Activated CD8-positive, alpha-beta memory T cell treated with anti-CD3 and anti-CD28 coated beads for 4 hours (primary cell): ENCODE data around the gene TPI1.
"Not testable (repeated sequence)": the region's sequence is repeated elsewhere in the genome, so short reads cannot be mapped to it uniquely, and the experiment has no call there.

ENCODE experiments used
- DNase-seq, 2 donors: peaks; one replicate each; pipeline ENCODE4 v3.0.0-alpha.2; 2020; ENCODE audit warnings: low read depth in 2 of 2

The TPI1 gene

DNA sequence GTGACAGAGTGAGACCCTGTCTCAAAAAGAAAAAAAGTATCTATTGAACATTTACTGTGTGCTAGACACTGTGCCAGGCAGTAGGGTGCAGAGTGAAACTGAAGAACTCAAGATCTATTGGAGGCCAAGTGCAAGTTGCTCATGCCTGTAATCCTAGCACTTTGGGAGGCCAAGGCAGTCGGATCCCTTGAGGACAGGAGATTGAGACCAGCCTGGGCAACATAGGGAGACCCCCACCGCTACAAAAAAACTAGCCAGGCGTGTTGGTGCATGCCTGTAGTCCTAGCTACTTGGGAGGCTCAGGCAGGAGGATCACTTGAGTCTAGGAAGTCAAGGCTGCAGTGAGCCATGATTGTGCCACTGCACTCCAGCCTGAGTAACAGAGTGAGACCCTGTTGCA lies 25.4 kb downstream of the TPI1 start:
- not testable (repeated sequence) for DNase-seq

DNA sequence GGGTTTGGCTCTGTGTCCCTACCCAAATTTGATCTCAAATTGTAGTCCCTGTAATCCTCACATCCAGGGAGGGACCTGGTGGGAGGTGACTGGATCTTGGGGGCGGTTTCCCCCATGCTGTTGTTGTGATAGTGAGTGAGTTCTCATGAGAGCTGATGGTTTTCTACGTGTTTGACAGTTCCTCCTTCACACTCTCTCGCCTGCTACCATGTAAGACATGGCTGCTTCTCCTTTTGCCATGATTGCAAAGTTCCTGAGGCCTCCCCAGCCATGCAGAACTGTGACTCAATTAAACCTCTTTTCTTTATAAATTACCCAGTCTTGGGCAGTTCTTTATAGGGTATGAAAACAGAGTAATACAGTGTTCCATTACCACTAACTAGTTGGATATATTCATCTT lies 27.0 kb downstream of the TPI1 start:
- DNase-seq, result no peak

DNA sequence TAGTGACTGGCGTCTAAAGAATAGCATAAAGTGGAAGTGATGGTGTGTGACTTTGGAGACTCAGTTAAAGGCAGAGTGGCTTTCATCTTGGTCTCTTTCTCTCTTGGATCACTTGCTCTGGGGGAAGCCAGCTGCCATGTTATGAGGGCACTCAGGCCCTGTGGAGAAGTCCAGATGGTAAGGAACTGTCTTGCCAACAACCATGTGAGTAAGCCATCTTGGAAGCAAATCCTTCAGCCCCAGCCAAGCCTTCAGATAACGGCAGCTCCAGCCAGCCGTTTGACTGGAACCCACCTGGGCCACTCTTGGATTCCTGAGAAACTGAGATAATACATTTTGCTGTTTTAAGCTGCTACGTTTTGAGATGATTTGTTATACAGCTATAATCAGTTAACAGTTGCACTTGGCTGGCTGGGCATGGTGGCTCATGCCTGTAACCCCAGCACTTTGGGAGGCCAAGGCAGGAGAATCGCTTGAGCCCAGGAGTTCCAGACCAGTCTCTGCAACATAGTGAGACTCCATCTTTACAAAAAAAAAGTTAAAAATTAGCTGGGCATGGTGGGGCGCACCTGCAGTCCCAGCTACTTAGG lies 29.6 kb downstream of the TPI1 start:
- DNase-seq, result no peak

DNA sequence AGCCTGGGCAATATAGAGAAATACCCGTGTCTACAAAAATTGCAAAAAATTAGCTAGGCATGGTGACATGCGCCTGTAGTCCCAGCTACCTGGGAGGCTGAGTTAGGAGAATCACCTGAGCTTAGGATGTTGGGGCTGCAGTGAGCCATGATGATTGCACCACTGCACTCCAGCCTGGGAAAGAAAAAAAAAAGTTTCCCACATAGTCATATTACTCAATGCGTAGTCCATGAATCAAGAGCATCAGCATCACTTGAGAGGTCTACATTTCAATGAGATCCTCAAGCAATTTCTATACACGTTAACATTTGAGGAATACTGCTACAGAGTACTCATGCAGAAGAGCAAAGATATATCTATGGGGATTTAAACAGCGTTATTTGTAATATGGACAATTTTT lies 32.1 kb downstream of the TPI1 start:
- DNase-seq, result no peak

DNA sequence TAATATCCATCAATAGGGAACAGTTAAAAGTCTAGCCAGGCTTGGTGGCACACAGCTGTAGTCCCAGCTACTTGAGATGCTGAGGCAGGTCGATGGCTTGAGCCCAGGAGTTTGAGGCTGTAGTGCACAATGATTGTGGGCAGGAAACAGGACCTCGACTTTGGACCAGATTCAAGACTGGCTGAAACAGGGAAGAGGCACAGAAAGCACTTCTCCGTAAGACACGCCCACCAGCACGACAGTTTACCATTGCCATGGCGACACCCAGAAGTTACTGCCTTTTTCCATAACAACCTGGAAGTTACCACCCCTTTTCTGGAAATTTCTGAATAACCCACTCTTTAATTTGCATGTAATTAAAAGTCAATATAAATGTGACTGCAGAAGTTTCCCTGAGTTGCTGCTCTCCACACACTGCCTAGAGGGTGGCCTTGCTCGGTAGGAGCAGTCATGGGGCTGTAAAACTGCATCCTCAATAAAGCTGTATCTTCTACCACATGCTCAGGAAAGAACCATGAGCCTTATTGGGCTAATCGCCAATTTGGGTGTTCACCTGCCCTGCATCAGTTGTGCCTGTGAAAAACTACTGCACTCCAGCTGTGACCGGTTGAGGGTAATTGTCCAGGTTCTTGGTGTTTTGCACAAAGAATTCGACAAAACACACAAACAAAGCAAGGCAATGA lies 32.6 kb downstream of the TPI1 start:
- DNase-seq, result no peak

DNA sequence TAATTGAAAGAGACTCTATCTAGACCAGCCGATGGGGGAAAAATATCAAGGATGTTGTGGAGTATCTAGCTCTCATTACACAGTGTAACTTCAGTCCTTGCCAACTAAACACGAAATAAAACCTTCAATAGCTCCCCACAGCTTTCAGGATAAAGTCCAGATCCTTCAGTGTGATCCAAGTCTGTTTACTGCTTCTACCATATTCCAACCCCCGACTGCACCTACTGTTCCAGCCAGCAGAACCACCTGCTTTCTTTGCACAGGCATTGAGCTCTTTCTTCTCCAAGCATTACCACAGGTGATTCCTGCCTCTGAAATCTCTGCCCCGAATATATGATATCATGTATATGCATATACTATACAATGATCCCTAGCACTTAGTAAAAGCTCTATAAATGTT lies 35.1 kb downstream of the TPI1 start:
- no peak for DNase-seq

DNA sequence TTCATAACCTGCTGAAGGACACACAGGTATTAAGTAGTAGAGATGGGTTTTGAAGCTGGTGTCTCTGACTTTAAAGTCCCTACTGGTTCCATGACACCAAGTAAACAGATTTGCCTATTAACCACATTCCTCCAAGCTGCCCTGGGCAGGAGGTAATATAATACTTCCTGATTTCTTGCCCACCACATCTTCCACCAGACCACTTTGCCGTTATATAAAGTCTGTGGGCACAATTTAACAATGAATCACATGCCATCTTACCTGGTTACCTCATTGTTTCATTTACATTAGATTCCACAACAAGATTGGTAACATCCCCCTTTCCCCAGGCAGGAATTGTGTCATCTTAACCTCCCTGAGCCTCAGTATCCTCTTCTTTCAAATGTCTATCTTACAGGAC lies 36.4 kb downstream of the TPI1 start:
- DNase-seq, result no peak

DNA sequence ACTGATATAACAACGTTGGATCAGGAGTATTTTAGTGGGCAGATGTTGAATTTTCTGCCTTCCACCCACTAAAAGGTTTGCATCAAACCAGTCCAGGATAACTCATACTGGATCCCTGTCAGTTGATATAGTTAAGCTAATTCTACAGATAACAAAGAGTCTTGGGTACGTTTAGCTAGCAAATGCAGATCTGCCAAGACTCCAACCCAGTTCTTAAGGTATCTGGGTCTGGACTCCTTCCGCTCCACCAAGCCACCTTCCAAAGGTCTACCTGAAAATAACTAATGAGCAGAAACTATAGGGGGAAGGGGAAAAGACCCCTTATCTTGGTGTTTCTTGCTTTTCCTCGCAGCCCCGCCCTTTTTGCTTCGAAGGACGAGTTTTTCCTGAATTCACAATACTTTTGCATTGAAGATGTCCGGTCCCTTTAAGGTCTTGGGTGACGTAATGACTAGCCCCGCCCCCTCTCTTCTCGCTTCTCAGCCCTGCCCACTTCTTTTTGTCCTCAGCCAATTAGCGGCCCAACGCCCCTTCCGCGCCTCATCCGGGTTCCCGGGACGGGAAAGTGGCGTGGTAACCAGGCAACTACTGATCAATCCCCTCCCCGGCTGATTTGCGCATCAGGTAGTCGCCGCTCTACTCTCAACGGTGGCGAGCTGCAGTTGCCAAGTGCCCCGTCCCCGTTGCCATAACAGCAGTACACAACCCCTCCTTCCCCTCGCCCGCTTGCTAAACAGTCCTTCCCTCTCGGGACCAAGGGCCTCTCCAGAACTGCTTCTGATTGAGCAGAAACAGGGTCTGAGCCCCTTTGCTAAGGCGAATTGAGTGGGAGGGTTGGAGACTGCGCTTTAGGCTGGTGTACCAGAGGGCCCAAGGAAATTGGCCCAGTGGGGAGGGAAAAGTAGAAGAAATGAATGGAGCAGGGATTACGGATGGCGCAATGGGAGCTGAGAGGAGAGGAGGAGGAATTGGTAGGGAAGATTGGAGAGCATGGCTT lies 37.2 kb downstream of the TPI1 start, which contains the start of gene LRRC23:
TSS of gene LRRC23 (plus strand) at position 543 of the 997 bp plus-strand sequence. CDS start 812 bp downstream, outside the sequence.
- peak; percentile 94 to 95 for DNase-seq

DNA sequence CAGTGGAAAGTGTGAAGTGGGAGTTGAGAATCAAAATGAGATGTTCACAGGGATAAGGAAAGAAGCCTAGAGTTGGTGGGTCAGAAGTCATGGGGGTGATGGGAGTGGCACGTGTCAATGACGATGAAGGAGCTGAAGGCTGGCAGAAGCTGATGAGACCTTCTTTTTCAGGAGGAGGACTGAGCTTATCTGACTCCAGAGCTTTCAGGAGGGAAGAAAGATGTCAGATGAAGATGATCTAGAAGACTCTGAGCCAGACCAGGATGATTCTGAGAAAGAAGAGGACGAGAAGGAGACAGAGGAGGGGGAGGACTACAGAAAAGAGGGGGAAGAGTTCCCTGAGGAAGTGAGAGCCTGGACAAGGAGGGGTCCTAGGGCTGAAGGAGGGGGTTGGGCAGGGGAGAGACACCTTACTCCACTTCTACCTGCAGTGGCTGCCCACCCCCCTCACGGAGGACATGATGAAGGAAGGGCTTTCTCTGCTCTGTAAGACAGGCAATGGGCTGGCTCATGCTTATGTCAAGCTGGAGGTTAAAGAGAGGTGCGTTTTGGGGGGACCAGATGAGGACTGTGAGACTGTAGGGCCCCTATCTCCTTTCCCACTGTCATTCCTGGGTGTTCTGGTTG lies 38.2 kb downstream of the TPI1 start:
- no peak for DNase-seq

DNA sequence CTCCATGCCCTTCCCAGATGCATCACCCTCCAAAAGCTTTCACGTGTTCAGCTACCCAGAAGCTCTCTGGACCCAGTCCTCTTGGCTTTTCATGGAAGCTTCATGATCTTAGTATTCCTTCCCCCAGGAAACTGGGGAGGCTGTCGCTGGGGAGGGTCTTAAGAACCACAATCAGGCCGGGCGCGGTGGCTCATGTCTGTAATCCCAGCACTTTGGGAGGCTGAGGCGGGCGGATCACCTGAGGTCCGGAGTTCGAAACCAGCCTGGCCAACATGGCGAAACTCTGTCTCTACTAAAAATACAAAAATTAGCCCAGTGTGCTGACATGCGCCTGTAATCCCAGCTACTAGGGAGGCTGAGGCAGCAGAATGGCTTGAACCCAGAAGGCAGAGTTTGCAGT lies 40.8 kb downstream of the TPI1 start:
- DNase-seq, result not testable (repeated sequence)

DNA sequence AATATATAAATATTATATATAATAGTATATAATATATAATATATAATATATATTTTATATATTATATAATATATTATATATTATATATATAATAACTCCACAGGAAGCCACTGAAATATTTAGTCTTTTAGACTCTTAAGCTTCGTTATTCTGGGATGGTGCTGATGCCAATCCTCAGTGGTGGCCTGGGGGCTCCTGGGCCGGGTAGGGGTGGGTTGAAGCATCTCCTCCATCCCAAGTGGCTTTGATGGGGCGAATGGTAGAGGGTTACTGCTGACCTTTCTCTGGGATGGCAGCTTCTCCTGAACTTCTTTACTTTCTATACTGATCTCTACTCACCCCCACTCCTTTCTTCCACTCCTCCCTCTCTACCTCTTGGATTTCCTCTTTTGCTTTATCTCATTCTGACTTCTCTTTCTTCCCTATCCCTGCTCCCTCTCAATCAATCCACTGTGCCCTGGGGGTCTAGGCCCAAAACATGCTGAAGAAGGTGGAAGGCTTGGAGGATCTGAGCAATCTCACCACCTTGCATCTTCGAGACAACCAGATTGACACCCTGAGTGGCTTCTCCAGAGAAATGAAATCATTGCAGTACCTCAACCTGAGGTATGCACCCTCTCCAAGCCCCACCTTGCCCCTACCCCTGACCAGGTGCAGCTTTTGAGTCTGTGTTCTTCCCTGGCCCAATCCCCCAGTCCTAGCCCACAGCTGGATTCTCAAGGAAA lies 42.3 kb downstream of the TPI1 start:
- no peak for DNase-seq

DNA sequence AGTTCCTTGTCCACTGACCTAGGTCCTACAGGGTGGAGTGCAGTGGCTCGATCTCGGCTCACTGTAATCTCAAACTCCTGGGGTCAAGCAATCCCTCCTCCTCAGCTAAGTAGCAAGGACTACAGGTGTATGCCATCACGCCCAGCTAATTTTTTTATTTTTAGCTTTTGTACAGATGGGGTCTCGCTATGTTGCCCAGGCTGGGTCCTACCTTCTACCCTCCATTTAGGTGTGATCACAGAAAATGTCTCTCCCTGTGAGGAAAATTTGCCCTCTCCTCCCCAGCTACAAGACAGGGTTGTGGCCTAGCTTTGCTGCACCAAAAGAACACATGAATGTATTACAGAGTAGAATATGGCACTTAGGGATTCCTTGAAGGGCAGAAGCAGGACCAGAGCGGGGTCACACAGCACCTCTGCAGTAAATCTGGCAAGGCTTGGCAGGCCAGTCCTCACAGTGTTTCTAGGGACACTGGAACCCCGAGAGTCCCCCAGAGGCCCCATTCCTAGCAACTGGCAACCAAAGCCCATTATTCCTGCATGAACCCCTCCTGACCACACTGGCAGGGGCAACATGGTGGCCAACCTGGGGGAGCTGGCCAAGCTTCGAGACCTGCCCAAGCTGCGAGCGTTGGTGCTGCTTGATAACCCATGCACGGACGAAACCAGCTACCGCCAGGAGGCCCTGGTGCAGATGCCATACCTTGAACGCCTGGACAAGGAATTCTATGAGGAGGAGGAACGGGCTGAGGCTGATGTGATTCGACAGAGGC lies 45.0 kb downstream of the TPI1 start:
- DNase-seq, result no peak

DNA sequence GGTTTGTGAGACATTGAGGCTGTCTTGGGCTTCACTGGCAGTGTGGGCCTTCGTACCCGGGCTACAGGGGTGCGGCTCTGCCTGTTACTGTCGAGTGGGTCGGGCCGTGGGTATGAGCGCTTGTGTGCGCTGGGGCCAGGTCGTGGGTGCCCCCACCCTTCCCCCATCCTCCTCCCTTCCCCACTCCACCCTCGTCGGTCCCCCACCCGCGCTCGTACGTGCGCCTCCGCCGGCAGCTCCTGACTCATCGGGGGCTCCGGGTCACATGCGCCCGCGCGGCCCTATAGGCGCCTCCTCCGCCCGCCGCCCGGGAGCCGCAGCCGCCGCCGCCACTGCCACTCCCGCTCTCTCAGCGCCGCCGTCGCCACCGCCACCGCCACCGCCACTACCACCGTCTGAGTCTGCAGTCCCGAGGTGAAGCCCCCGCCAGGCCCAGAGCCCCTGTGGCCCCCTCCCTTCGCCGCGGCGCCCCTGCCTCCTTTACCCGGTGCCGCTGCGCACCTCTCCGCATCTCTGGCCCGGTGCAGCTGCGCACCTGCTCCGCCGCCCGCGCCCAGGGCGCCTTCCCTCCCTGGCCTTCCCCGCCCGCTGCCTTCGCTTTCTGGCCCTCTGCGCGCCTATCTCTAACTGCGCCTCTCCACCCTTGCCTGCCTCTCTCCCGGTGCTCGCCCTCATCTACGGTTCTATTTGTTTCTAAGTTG lies 47.1 kb downstream of the TPI1 start, which contains the start of gene ENO2:
TSS of gene ENO2 (plus strand) at position 335 of the 701 bp plus-strand sequence. CDS start 1,253 bp downstream, outside the sequence.
- DNase-seq, result peak; percentile 66 to 73

DNA sequence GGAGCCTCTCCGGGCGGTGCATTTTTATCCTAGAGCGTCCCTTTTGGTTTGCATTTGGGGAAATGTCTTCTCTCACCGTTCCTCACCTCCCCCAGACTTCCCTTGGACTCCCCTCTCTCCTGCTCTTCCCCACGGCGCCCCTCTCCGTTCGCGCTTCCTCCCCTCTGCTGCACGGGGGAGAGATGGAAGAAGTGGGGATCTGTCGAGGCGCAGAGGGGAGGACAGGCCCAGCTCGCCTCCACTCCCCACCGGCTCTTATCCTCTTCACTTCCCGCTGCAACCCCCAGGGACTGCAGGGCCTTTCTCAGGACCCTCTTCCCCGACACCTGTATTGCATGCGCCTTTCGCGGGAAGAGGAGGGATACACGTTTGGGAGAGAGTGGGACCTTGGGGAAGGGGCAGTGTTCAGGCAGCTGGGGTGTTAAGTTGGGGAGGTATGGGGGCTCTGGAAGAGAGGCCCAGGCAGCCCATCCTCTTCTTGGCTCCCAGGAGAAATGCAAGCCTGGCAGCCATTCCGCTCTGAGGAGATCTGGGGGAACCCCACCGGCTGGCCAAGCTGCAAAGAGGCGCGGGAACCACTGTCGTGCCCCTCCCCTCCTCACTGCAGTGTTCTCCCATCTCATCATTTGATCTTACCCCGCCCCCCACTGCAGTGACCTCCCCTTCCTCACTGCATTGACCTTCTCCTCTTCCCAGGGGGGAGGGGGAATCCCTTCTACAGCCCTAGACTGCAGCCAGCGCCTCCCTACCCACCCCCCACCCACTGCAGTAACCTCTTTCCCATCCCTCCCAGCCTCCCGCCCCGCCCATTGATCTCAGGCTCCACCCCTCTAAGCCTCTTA lies 47.8 kb downstream of the TPI1 start:
- DNase-seq, result no peak

DNA sequence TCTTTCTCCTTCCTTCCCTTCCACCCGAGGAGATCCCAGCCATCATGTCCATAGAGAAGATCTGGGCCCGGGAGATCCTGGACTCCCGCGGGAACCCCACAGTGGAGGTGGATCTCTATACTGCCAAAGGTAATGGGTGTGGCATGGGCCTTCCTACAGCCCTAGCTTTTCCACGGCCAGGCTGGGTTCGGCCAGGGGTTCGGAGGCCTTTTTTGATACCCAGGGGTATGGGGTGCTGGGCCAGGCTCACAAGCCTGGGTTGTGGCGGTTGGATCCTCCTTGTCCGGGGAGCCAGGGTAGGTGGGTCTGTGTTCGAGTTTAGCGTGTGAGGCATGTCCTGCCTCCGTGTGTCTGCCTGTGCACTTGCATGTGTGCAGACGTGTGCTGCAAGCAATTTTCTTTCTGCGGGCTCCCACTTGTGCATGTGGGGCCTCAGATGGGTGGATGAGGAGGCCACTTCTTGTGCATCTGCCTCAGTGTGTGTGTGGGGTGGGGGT lies 48.5 kb downstream of the TPI1 start:
- no peak for DNase-seq

DNA sequence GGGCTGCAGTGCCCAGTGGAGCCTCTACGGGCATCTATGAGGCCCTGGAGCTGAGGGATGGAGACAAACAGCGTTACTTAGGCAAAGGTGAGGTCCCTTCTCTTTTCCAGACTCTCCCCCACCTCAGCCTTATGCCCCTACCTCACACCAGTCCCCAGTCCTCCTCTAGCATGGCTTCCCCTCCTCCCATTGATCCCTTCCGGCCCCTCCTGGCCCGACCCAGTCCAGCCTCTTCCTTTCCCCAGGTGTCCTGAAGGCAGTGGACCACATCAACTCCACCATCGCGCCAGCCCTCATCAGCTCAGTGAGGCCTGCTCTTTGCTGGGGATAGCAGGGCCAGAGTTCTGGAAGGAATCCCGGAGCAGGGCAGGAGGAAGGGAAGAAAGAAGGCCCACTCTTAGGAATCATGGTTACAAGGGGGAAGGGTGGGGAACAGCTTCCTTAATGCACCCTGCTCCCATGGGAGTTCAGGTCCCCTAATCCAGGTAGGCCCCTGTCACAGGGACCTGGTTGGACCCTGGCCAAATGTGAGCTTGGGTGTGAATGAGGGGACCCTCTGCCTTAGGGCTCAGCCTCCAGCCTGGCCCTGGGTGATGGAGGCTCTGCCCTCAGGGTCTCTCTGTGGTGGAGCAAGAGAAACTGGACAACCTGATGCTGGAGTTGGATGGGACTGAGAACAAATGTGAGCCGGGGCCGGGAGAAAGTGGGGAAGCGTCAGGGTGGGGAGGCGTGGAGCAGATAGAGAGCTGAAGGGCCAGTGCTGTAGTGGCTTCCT lies 49.3 kb downstream of the TPI1 start:
- no peak for DNase-seq

DNA sequence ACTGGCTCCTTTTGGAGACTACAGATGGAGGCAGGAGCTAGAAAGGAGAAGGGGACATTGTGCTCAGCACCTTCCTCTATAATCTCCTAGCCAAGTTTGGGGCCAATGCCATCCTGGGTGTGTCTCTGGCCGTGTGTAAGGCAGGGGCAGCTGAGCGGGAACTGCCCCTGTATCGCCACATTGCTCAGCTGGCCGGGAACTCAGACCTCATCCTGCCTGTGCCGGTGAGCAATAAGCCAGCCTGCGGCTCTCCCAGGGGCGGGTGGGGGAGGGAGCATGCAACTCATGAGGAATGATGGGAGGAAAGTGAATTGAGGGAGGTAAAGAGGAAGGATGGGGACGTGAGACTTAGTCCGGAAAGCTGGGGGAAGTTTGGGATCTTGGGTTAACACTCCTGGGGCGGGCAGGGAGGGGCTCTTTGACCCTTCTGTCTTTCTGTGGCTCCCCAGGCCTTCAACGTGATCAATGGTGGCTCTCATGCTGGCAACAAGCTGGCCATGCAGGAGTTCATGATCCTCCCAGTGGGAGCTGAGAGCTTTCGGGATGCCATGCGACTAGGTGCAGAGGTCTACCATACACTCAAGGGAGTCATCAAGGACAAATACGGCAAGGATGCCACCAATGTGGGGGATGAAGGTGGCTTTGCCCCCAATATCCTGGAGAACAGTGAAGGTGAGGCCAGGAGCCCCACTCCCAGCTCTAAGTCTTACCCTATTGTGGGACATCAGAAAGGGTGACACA lies 50.3 kb downstream of the TPI1 start:
- no peak for DNase-seq
